HL-60 (cell line): Measurements from ENCODE around the gene FREM3.

ENCODE experiments used
- REST ChIP-seq: IDR thresholded peaks from 2 replicates; pipeline ENCODE4 v1.6.1; 2012; ENCODE audit warnings: low read depth; ENCODE audit not compliant: insufficient replicate concordance
- TF ChIP-seq, protein P1 (sequence below): IDR thresholded peaks from one replicate; pipeline ENCODE4 v1.5.1; 2011; ENCODE audit warnings: low read length, control low read depth, inconsistent platforms; ENCODE audit not compliant: insufficient read depth

DNA sequence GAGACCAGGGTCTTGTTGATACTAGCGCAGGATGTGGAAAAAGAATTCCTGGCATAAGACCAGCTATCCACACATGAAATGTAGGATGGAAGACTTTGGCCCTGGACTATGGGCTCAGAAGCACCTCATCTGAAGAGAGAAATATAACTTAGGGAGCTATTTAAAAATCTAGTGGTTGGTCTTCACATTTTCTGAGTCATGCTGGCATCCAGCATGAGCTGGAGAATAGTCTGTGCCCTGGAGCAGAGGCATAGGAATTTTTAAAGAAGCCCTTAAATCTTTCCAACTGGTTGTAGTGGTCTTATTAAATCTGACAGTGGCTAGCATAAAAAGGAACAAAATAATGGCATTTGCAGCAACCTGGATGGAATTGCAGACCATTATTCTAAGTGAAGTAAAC is 100.6 kb downstream of the FREM3 start:
- TF ChIP-seq, protein P1, sequence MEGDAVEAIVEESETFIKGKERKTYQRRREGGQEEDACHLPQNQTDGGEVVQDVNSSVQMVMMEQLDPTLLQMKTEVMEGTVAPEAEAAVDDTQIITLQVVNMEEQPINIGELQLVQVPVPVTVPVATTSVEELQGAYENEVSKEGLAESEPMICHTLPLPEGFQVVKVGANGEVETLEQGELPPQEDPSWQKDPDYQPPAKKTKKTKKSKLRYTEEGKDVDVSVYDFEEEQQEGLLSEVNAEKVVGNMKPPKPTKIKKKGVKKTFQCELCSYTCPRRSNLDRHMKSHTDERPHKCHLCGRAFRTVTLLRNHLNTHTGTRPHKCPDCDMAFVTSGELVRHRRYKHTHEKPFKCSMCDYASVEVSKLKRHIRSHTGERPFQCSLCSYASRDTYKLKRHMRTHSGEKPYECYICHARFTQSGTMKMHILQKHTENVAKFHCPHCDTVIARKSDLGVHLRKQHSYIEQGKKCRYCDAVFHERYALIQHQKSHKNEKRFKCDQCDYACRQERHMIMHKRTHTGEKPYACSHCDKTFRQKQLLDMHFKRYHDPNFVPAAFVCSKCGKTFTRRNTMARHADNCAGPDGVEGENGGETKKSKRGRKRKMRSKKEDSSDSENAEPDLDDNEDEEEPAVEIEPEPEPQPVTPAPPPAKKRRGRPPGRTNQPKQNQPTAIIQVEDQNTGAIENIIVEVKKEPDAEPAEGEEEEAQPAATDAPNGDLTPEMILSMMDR: no peak
- no peak for TF ChIP-seq REST
